AML-193 (cell line): Measurements from ENCODE around the gene PRUNE2.

Source experiments
- DNase-seq, 2 experiments: peaks; one replicate each; lab custom pipeline; 2025; lab: John Stamatoyannopoulos, UW

Gene PRUNE2

DNA sequence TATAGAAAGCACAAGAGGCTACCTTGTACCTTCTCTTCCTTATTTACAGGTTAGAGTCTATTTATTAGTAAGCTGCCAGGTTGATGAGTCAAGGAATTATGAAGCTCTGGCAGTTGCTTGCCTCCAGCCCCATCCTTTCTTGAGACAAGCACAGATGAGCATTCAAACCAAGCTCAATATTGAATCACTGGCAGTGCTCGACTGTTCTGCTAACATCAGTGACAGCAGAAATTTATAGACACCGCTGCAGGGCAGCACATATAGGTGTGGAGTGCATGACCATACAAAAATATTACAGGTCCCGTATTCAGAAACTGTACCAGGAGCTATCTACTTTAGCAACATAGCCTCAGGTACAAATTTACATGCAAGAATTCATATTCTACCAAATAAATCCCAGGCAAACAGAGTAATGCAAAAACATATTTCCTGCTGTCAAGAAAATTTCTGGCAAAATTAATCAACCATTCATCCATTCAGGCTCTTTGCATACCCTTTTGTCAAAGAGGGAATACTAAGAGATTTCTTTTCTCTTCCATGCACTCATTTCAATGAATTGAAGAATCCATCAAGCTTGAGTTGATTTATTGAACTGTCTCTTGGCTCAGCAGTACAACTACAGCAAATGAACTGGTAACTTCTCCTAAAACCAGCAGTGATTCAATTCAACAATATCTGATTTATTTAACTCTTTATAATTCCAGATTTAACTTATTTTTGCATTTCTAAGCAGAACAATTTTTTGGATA, 168.6 kb downstream of the PRUNE2 start:
- DNase-seq: no peak

DNA sequence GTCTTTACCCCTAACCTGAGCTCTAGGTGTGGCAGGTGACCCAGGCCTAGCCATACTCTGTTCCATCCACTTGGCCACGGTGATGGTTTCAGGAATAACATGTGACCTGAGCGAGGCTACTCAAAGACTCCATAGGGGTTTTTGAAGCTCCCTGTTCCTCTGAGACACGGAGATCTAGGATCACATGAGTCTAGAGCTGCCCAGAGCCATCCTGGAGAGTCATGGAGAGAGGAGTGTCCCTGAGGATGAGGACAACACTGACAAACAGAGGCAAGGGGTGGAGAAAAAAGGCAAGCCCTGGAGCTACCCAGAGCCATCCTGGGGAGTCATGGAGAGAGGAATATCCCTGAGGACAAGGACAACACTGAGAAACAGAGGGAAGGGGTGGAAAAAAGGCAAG, 171.2 kb downstream of the PRUNE2 start:
- no peak for DNase-seq

- no peak for DNase-seq
Observed at GRCh38 chr9:76733096-76733495, 172.8 kb downstream of the PRUNE2 start.

DNA sequence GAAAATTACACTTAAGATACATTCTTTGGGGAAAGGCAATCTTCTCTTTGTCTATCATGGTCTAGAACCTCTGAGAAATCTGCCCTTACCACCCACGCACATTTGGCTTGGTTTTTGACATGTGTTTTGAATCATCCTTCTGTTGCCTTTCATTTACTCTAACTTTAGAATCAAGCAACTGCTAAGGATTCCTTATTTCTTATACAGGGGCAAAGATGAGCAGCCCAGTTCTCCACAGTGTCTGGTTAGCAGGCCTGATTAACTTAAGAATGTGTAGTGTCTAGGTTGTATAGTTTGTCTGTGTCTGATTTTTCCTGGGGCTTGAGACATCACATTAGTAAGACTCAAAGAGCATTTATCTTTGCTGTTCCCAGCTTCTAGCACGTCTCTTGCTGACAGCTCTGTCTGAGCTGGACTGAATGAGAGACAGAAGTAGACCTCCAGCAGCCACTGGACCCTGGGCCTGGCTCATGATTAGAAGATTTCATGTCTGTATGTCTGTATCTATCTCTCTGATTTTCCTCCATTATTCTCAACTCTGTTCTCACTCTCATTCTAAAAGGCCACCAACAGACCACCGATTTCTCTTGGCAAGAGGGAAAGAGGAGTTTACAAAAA, 173.5 kb downstream of the PRUNE2 start:
- no peak for DNase-seq

- no peak for DNase-seq
Observed at GRCh38 chr9:76730801-76731200, 175.1 kb downstream of the PRUNE2 start.

GRCh38 chr9:76729980-76730737, 175.8 kb downstream of the PRUNE2 start:
- DNase-seq: no peak

GRCh38 chr9:76729116-76729515, 176.8 kb downstream of the PRUNE2 start:
- DNase-seq: no peak

- no peak for DNase-seq
Observed at GRCh38 chr9:76725885-76726284, 180.0 kb downstream of the PRUNE2 start.

- DNase-seq: no peak
Observed at GRCh38 chr9:76725011-76725546, 180.8 kb downstream of the PRUNE2 start.

- no peak for DNase-seq
Observed at GRCh38 chr9:76720245-76720644, 185.7 kb downstream of the PRUNE2 start.

DNA sequence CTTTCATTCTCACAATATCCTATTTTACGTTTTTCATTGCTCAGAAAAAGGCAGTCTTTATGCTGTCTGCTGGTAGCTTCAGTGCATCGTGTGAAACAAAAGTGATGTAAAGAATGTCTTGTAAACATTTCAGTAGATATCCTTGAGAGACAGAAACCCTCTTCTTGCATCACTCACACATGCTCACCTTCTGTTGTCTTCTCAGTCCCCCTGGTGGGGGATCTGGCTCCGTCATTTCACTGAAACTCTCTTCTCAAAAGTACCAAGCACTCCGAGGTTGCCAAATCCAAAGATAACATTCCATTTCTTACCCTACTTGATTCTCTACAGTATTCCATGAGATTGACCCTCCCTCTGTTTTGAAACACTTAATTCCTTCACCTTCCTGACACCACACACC, 187.7 kb downstream of the PRUNE2 start:
- no peak for DNase-seq

DNA sequence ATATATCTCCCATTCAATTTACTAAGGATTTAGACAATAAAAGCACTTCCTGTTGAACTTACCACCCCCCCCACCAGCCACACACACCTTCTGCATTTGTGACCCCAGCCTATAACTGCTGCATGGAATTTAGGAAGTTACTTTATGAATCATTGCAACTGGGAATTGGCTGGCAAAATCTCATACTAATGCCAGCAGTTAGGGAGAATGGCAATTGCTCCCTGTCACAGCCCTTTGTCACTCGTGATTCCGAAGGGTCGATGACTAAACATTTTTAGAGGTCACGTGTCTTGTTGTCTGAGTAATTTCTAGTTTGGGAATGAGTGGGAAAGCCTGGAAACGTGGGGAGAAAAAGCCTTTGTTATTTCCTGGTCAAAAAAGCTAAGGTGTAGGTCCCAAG, 188.3 kb downstream of the PRUNE2 start:
- DNase-seq: no peak

- DNase-seq: no peak
Observed at GRCh38 chr9:76717176-76717575, 188.7 kb downstream of the PRUNE2 start.

- DNase-seq: no peak
Observed at GRCh38 chr9:76716085-76716672, 189.7 kb downstream of the PRUNE2 start.

GRCh38 chr9:76713381-76713780, 192.5 kb downstream of the PRUNE2 start:
- no peak for DNase-seq

DNA sequence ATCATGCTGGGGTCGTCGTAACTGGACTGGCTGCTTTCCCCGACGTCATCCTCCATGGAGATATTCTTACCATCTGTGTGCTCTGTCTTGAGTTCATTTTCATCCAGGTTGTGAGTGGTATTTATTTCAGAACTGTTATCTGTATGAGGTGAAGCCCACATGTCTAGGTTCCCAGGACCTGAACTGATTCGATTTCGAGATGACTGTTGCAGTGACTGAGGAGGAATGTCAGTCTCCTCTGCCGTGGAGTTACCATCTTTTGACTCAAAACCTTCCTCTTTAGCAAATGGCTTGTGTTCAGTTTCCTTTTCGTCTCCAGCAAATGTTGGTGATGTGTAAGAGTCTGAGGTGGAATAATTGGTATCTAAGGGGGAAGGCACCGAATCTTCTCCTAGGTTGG, 196.9 kb downstream of the PRUNE2 start:
- DNase-seq: no peak

- no peak for DNase-seq
Observed at GRCh38 chr9:76707510-76707909, 198.4 kb downstream of the PRUNE2 start.

DNA sequence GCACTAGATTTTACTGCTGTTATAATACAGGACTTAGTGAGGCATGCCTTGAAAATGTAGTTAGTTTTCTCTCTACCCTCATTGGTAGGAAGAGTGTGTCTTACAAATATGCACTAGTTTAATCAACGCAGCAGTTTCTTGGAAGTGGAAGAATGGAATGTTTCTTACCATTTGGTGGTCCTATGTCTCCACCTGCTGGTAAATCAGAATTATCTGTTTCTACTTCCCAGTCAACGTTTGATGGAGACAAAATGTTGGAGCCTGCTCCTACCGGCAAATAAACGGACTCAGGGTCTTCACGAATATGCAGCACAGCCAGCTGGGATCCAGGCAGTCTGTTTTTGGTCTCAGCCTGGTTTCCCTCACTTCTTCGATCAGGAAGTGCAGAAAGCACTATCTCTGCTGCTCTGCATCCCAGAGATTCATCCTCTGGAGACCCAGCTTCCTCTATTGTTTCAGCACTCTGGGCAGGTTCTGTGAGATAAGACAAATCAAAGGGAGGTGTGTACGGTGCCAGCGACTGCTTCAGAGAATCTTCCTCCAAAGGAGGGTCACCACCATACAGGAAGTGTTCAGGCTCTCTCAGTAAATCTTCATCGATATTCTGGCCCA, 201.2 kb downstream of the PRUNE2 start:
- peak; percentile 57 to 80 for DNase-seq

DNA sequence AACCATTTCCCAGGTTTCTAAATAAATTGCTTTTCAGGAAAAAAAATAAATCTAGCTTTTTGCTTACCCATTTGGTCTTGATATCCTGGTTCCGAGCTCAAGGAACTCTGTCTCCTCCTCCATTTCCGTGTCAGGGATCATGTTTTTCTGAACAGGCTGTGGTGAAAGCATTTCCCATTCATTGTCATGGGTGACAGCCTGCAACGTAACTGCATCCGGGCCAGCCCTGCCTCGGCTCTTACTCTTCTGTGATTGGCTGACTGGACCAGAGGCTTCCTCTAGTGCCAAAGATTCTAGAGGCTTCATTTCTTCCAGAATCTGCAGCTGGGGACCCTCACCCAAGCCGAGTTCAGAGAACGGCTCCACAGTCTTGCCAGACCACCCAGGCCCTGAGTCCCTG, 202.6 kb downstream of the PRUNE2 start:
- DNase-seq: no peak

- DNase-seq: no peak
Observed at GRCh38 chr9:76701441-76702039, 204.4 kb downstream of the PRUNE2 start.

- DNase-seq: no peak
Observed at GRCh38 chr9:76700916-76701315, 205.0 kb downstream of the PRUNE2 start.

GRCh38 chr9:76699971-76700370, 205.9 kb downstream of the PRUNE2 start:
- DNase-seq: no peak
